Naive thymus-derived CD8-positive, alpha-beta T cell (primary cell): Measurements from ENCODE around the gene FYB1. TPM values are rescaled to one million over a fixed set of nuclear protein-coding genes. Genes with fewer than 3 reads are reported as not detected.

ENCODE experiments used
- ATAC-seq, 2 donors: fragments of 150-1000 bp; cut with Tn5 transposase in 1 of 2; sonication (Bioruptor Pico), chemical (Tn5 transposase) in 1 of 2; 1 replicate in 1 of 2; 2 replicates in 1 of 2; pipeline ENCODE4 v1.10.0; 2021; ENCODE audit warnings: mild to moderate bottlenecking in 2 of 2, moderate library complexity in 2 of 2
- POLR2A ChIA-PET: fragments of 350-600 bp; sonication (Branson Sonifier 250); formaldehyde crosslinking; loops from one replicate; lab custom pipeline; 2021; ENCODE audit warnings: antibody characterized with exemption; lab: Charles Lee
- DNase-seq, 10 donors: peaks; one replicate each; pipeline versions ENCODE4 v3.0.0 to v3.0.0-alpha.2; 2020 to 2022
- H3K27ac Mint-ChIP-seq, 10 donors: one replicate each; pipeline ENCODE4 v1.8.0; 2020 to 2022; ENCODE audit warnings: mild to moderate bottlenecking in 10 of 10, mixed read lengths in 10 of 10, moderate library complexity in 4 of 10, inconsistent platforms in 1 of 10
- H3K27me3 Mint-ChIP-seq, 5 donors: one replicate each; pipeline ENCODE4 v1.8.0; 2021 to 2022; ENCODE audit warnings: mixed read lengths in 5 of 5
- H3K36me3 Mint-ChIP-seq, 3 donors: one replicate each; pipeline ENCODE4 v1.8.0; 2020 to 2022; ENCODE audit warnings: mixed read lengths in 3 of 3, mild to moderate bottlenecking in 2 of 3, inconsistent platforms in 1 of 3
- H3K4me1 Mint-ChIP-seq, 4 donors: one replicate each; pipeline ENCODE4 v1.8.0; 2021 to 2022; ENCODE audit warnings: mixed read lengths in 4 of 4
- H3K4me3 Mint-ChIP-seq, 10 donors: one replicate each; pipeline ENCODE4 v1.8.0; 2020 to 2022; ENCODE audit warnings: mild to moderate bottlenecking in 10 of 10, mixed read lengths in 10 of 10, moderate library complexity in 6 of 10, inconsistent platforms in 1 of 10
- H3K9me3 Mint-ChIP-seq, 9 donors: one replicate each; pipeline ENCODE4 v1.8.0; 2020 to 2022; ENCODE audit warnings: mixed read lengths in 9 of 9, mild to moderate bottlenecking in 3 of 9, inconsistent platforms in 1 of 9, moderate library complexity in 1 of 9
- polyA plus RNA-seq, 3 donors: library from polyadenylated mRNA; unstranded; fragments of 300-500 nt; fragmentation: Illumina TruSeq; gene quantifications; one replicate each; pipeline ENCODE4 v1.2.3, GENCODE V29; 2021
- total RNA-seq, 8 experiments: library from RNA in 2 of 8; stranded (reverse) in 2 of 8; gene quantifications; one replicate each; pipeline ENCODE4 v1.2.3 and lab custom pipeline; 2021 to 2026

FYB1 gene
- total and polyA plus RNA-seq, 5 experiments from 2014 or later = 181 to 642 (median 431) TPM

GRCh38 chr5:39072925-39073766 lies 146.2 kb downstream of the FYB1 start:
- DNase-seq (peak; percentile 30 to 70 (median 53)), ATAC-seq (peak; percentile 29 to 56)
- peaks cover 0 to 2% (median 0%) of the 10 kb centered on the region in 9 donors for H3K9me3 Mint-ChIP-seq
- peak overlapping the region; percentile 91 to 99 (median 96) for H3K27ac Mint-ChIP-seq
- H3K27me3 Mint-ChIP-seq = peaks cover 4 to 17% (median 11%) of the 10 kb centered on the region in 5 donors
- POLR2A ChIA-PET = interaction anchor here (0.7 to 1.6 kb wide), 9 partner anchors 12 to 145 kb away, joined by 3 to 4 read pairs (median 4); no protein-coding TSS in a partner anchor
- peak overlapping the region; percentile 89 to 98 (median 96) for H3K4me3 Mint-ChIP-seq
- H3K4me1 Mint-ChIP-seq = peaks cover 20 to 61% (median 40%) of the 10 kb centered on the region in 4 donors
- H3K36me3 Mint-ChIP-seq = peaks cover 6 to 31% (median 20%) of the 10 kb centered on the region in 3 donors

- Mint-ChIP-seq H3K27me3 (no peaks in the 10 kb centered on the region), H3K27ac (peak overlapping the region in 2 of 10 donors; percentile 1 to 85), H3K9me3 (peaks cover 5 to 30% (median 18%) of the 10 kb centered on the region in 9 donors), H3K4me1 (peaks cover 40 to 75% (median 68%) of the 10 kb centered on the region in 4 donors), H3K4me3 (no peak overlapping the region), H3K36me3 (peaks cover 29 to 63% (median 54%) of the 10 kb centered on the region in 3 donors)
- no peak for ATAC-seq
- POLR2A ChIA-PET = no interaction called here
- no peak for DNase-seq
Measured at GRCh38 chr5:39068099-39068498, 151.3 kb downstream of the FYB1 start.

- POLR2A ChIA-PET = no interaction called here
- Mint-ChIP-seq H3K9me3 (peaks cover 5 to 30% (median 18%) of the 10 kb centered on the region in 9 donors), H3K4me1 (peaks cover 47 to 82% (median 80%) of the 10 kb centered on the region in 4 donors), H3K27ac (peak overlapping the region in 3 of 10 donors; percentile 11 to 47 (median 45)), H3K4me3 (peak overlapping the region in 3 of 10 donors; percentile 30 to 61 (median 38)), H3K27me3 (no peaks in the 10 kb centered on the region), H3K36me3 (peaks cover 29 to 58% (median 46%) of the 10 kb centered on the region in 3 donors)
- DNase-seq (no peak), ATAC-seq (no peak)
Measured at GRCh38 chr5:39064450-39064849, 154.9 kb downstream of the FYB1 start.

GRCh38 chr5:39063037-39063436 lies 156.3 kb downstream of the FYB1 start:
- no peaks in the 10 kb centered on the region for H3K27me3 Mint-ChIP-seq
- ATAC-seq (no peak), DNase-seq (no peak)
- peaks cover 46 to 89% (median 79%) of the 10 kb centered on the region in 4 donors for H3K4me1 Mint-ChIP-seq
- H3K36me3 Mint-ChIP-seq = peaks cover 22 to 45% (median 33%) of the 10 kb centered on the region in 3 donors
- POLR2A ChIA-PET = no interaction called here
- H3K4me3 Mint-ChIP-seq = peak overlapping the region in 5 of 10 donors; percentile 12 to 50 (median 17)
- peaks cover 5 to 28% (median 18%) of the 10 kb centered on the region in 9 donors for H3K9me3 Mint-ChIP-seq
- H3K27ac Mint-ChIP-seq = peak overlapping the region in 5 of 10 donors; percentile 3 to 75 (median 26)

- peaks cover 42 to 89% (median 75%) of the 10 kb centered on the region in 4 donors for H3K4me1 Mint-ChIP-seq
- DNase-seq = no peak
- POLR2A ChIA-PET = no interaction called here
Measured at GRCh38 chr5:39062530-39062929, 156.8 kb downstream of the FYB1 start.

GRCh38 chr5:39062104-39062503 lies 157.3 kb downstream of the FYB1 start:
- Mint-ChIP-seq H3K9me3 (peaks cover 0 to 20% (median 9%) of the 10 kb centered on the region in 9 donors), H3K36me3 (peaks cover 13 to 35% (median 24%) of the 10 kb centered on the region in 3 donors), H3K27ac (peak overlapping the region in 4 of 10 donors; percentile 3 to 72 (median 44)), H3K4me1 (peaks cover 40 to 89% (median 71%) of the 10 kb centered on the region in 4 donors), H3K4me3 (no peak overlapping the region), H3K27me3 (no peaks in the 10 kb centered on the region)
- DNase-seq (no peak), ATAC-seq (no peak)
- POLR2A ChIA-PET = interaction anchor here (0.6 kb wide), 1 partner anchor 13 kb away, joined by 3 read pairs; no protein-coding TSS in a partner anchor

More at GRCh38 chr5:39062530-39062929, 156.8 kb downstream of the FYB1 start:
- peaks cover 4 to 24% (median 13%) of the 10 kb centered on the region in 9 donors for H3K9me3 Mint-ChIP-seq
- H3K36me3 Mint-ChIP-seq = peaks cover 17 to 40% (median 28%) of the 10 kb centered on the region in 3 donors
- no peak for ATAC-seq
- H3K27ac Mint-ChIP-seq = peak overlapping the region in 5 of 10 donors; percentile 3 to 75 (median 26)
- H3K4me3 Mint-ChIP-seq = peak overlapping the region in 4 of 10 donors; percentile 15 to 37 (median 22)
- H3K27me3 Mint-ChIP-seq = no peaks in the 10 kb centered on the region

- H3K4me1 Mint-ChIP-seq = peaks cover 32 to 94% (median 71%) of the 10 kb centered on the region in 4 donors
- H3K27me3 Mint-ChIP-seq = no peaks in the 10 kb centered on the region
- peak overlapping the region; percentile 11 to 84 (median 66) for H3K27ac Mint-ChIP-seq
- POLR2A ChIA-PET = no interaction called here
- ATAC-seq (peak in 1 of 2 donors; percentile 57), DNase-seq (no peak)
- H3K9me3 Mint-ChIP-seq = no peaks in the 10 kb centered on the region
- H3K36me3 Mint-ChIP-seq = peaks cover 0 to 29% (median 0%) of the 10 kb centered on the region in 3 donors
- H3K4me3 Mint-ChIP-seq = peak overlapping the region in 9 of 10 donors; percentile 27 to 68 (median 46)
Measured at GRCh38 chr5:39059064-39059463, 160.3 kb downstream of the FYB1 start.

- peak overlapping the region; percentile 0 to 69 (median 51) for H3K4me3 Mint-ChIP-seq
- POLR2A ChIA-PET = no interaction called here
- peaks cover 30 to 92% (median 68%) of the 10 kb centered on the region in 4 donors for H3K4me1 Mint-ChIP-seq
- H3K9me3 Mint-ChIP-seq = no peaks in the 10 kb centered on the region
- no peak for ATAC-seq
- no peaks in the 10 kb centered on the region for H3K27me3 Mint-ChIP-seq
- peak overlapping the region in 8 of 10 donors; percentile 40 to 84 (median 66) for H3K27ac Mint-ChIP-seq
- peaks cover 0 to 31% (median 0%) of the 10 kb centered on the region in 3 donors for H3K36me3 Mint-ChIP-seq
- no peak for DNase-seq
Measured at GRCh38 chr5:39058178-39058921, 161.0 kb downstream of the FYB1 start.

GRCh38 chr5:39057734-39058133 lies 161.6 kb downstream of the FYB1 start:
- peaks cover 31 to 91% (median 67%) of the 10 kb centered on the region in 4 donors for H3K4me1 Mint-ChIP-seq

GRCh38 chr5:39055768-39056398 lies 163.5 kb downstream of the FYB1 start:
- Mint-ChIP-seq H3K4me3 (peak overlapping the region in 3 of 10 donors; percentile 10 to 54 (median 23)), H3K27me3 (no peaks in the 10 kb centered on the region), H3K36me3 (peaks cover 0 to 25% (median 2%) of the 10 kb centered on the region in 3 donors), H3K27ac (peak overlapping the region in 2 of 10 donors; percentile 6 to 19), H3K9me3 (no peaks in the 10 kb centered on the region), H3K4me1 (peaks cover 27 to 88% (median 65%) of the 10 kb centered on the region in 4 donors)
- no peak for ATAC-seq
- no peak for DNase-seq
- POLR2A ChIA-PET = no interaction called here

More at GRCh38 chr5:39057734-39058133, 161.6 kb downstream of the FYB1 start:
- H3K36me3 Mint-ChIP-seq = peaks cover 0 to 28% (median 0%) of the 10 kb centered on the region in 3 donors
- peak overlapping the region in 6 of 10 donors; percentile 59 to 84 (median 68) for H3K27ac Mint-ChIP-seq
- POLR2A ChIA-PET = no interaction called here
- no peak for DNase-seq
- H3K4me3 Mint-ChIP-seq = peak overlapping the region; percentile 0 to 69 (median 51)
- H3K27me3 Mint-ChIP-seq = no peaks in the 10 kb centered on the region
- H3K9me3 Mint-ChIP-seq = no peaks in the 10 kb centered on the region
- ATAC-seq = peak in 1 of 2 donors; percentile 23
